Uterus (tissue), 2 donors: Measurements from ENCODE around the gene PRMT7.

ENCODE experiments used
- CTCF ChIP-seq, 4 experiments: fragments of 200-600 bp in 2 of 4; fragments of 450-650 bp in 2 of 4; sonication (generic) in 2 of 4; IDR thresholded peaks; one replicate each; pipeline ENCODE4 v1.5.1; 2016 to 2019; ENCODE audit warnings: antibody characterized with exemption in 4 of 4, mild to moderate bottlenecking in 2 of 4, moderate library complexity in 1 of 4
- POLR2A ChIP-seq, 2 donors: fragments of 450-650 bp; IDR thresholded peaks; one replicate each; pipeline ENCODE4 v1.6.1; 2016; ENCODE audit warnings: antibody characterized with exemption in 2 of 2, mild to moderate bottlenecking in 1 of 2, moderate library complexity in 1 of 2

- no peak for TF ChIP-seq CTCF (IDR thresholded peaks at IDR 0.05)
- no peak for TF ChIP-seq POLR2A (IDR thresholded peaks at IDR 0.05)
Measured at GRCh38 chr16:68291227-68291626, 19.6 kb upstream of the PRMT7 start.
